Neural progenitor cell (in vitro differentiated cells): ENCODE data around the gene PHF1. TPM values are rescaled to one million over a fixed set of nuclear protein-coding genes. Genes with fewer than 3 reads are reported as not detected.
"Not testable (repeated sequence)": the region's sequence is repeated elsewhere in the genome, so short reads cannot be mapped to it uniquely, and the experiment has no call there.

Source experiments
- DNase-seq: peaks from one replicate; pipeline ENCODE4 v3.0.0-alpha.2; 2016; ENCODE audit warnings: low spot score
- H2AFZ ChIP-seq: fragments of 200-600 bp; sonication (generic); replicated peaks from 2 replicates; pipeline ENCODE4 v1.6.1; 2016; ENCODE audit warnings: antibody characterized with exemption
- H3F3A ChIP-seq: fragments of 200-600 bp; sonication (generic); 2 replicates; pipeline ENCODE4 v1.6.1; 2016; ENCODE audit warnings: antibody characterized with exemption, low read depth
- H3K27ac ChIP-seq: fragments of 200-600 bp; sonication (generic); 2 replicates; pipeline ENCODE4 v1.5.1; 2016; ENCODE audit warnings: mild to moderate bottlenecking
- H3K27me3 ChIP-seq: fragments of 200-600 bp; sonication (generic); 2 replicates; pipeline ENCODE4 v1.6.1; 2016; ENCODE audit warnings: mild to moderate bottlenecking, moderate library complexity
- H3K36me3 ChIP-seq: fragments of 200-600 bp; sonication (generic); 2 replicates; pipeline ENCODE4 v1.5.1; 2016
- H3K4me1 ChIP-seq: fragments of 200-600 bp; sonication (generic); 2 replicates; pipeline ENCODE4 v1.6.1; 2016; ENCODE audit warnings: mixed run types
- H3K4me2 ChIP-seq: fragments of 200-600 bp; sonication (generic); 2 replicates; pipeline ENCODE4 v1.6.1; 2016
- H3K4me3 ChIP-seq: fragments of 200-600 bp; sonication (generic); 2 replicates; pipeline ENCODE4 v1.5.1; 2016
- H3K79me2 ChIP-seq: fragments of 200-600 bp; sonication (generic); 2 replicates; pipeline ENCODE4 v1.6.1; 2016; ENCODE audit warnings: low read depth
- H3K9ac ChIP-seq: fragments of 200-600 bp; sonication (generic); 2 replicates; pipeline ENCODE4 v1.6.1; 2016
- H3K9me3 ChIP-seq: fragments of 200-600 bp; sonication (generic); 2 replicates; pipeline ENCODE4 v1.5.1; 2016; ENCODE audit warnings: low read depth
- H4K20me1 ChIP-seq: fragments of 200-600 bp; sonication (generic); 2 replicates; pipeline ENCODE4 v1.6.1; 2016; ENCODE audit warnings: low read depth
- H3K27ac Mint-ChIP-seq: 3 replicates; pipeline ENCODE4 v1.8.0; 2021; ENCODE audit warnings: mixed read lengths
- H3K27me3 Mint-ChIP-seq: 2 replicates; pipeline ENCODE4 v1.8.0; 2022; ENCODE audit warnings: low read depth, mild to moderate bottlenecking, inconsistent platforms, moderate library complexity, mixed read lengths; ENCODE audit not compliant: insufficient read depth
- H3K36me3 Mint-ChIP-seq: 3 replicates; pipeline ENCODE4 v1.8.0; 2021; ENCODE audit warnings: mixed read lengths
- H3K4me1 Mint-ChIP-seq: 3 replicates; pipeline ENCODE4 v1.8.0; 2021; ENCODE audit warnings: mixed read lengths
- H3K4me3 Mint-ChIP-seq: 3 replicates; pipeline ENCODE4 v1.8.0; 2021; ENCODE audit warnings: mild to moderate bottlenecking, moderate library complexity, mixed read lengths
- H3K9me3 Mint-ChIP-seq: 3 replicates; pipeline ENCODE4 v1.8.0; 2020; ENCODE audit warnings: mixed read lengths
- CTCF ChIP-seq: fragments of 200-600 bp; sonication (generic); IDR thresholded peaks from 2 replicates; pipeline ENCODE4 v1.5.1; 2017; ENCODE audit warnings: antibody characterized with exemption, mild to moderate bottlenecking
- EZH2 ChIP-seq: fragments of 200-600 bp; sonication (generic); IDR thresholded peaks from 2 replicates; pipeline ENCODE4 v1.6.1; 2017; ENCODE audit warnings: antibody characterized with exemption, mild to moderate bottlenecking, moderate library complexity
- total RNA-seq: library from RNA; depleted of rRNA; stranded (reverse); fragments of >200 nt; gene quantifications from 2 replicates; pipeline ENCODE4 v1.2.3, GENCODE V29; 2015; ENCODE audit warnings: low replicate concordance

Gene PHF1
- total RNA-seq, result 25.6 and 55.8 TPM in 2 replicates

- H3K36me3 Mint-ChIP-seq, result peaks cover 30% of the 10 kb centered on the region
- no peak within 1 kb of the TSS for H2AFZ ChIP-seq
Measured at GRCh38 chr6:33410711-33411631, at the start of gene PHF1. PHF1 (plus strand) TSS chr6:33411014; CDS start chr6:33412264, 1,250 bp downstream.

GRCh38 chr6:33363486-33363885, 47.3 kb upstream of the PHF1 start:
- H3K4me1 ChIP-seq, H3K4me2 ChIP-seq, H3F3A ChIP-seq, H3K27me3 ChIP-seq, H3K36me3 Mint-ChIP-seq, H3K9ac ChIP-seq, H3K27me3 Mint-ChIP-seq, H2AFZ ChIP-seq, H4K20me1 ChIP-seq, DNase-seq, H3K9me3 Mint-ChIP-seq, H3K4me3 ChIP-seq, H3K9me3 ChIP-seq, H3K79me2 ChIP-seq, H3K36me3 ChIP-seq, H3K27ac Mint-ChIP-seq, H3K27ac ChIP-seq: not testable (repeated sequence)
- H3K4me1 Mint-ChIP-seq, result peaks cover 20% of the 10 kb centered on the region
- peak overlapping the region; percentile 18 for H3K4me3 Mint-ChIP-seq

More at GRCh38 chr6:33410711-33411631, at the start of gene PHF1:
- Histone ChIP-seq H3K4me3 (peak within 1 kb of the TSS; percentile 92), H3F3A (peaks cover 67% of the 10 kb centered on the region), H3K9ac (peak within 1 kb of the TSS; percentile 48), H3K4me2 (peak within 1 kb of the TSS; percentile 82), H3K27ac (peak within 1 kb of the TSS; percentile 83), H3K27me3 (no peaks in the 10 kb centered on the region), H3K4me1 (peaks cover 7% of the 10 kb centered on the region), H4K20me1 (peaks cover 27% of the 10 kb centered on the region), H3K9me3 (no peaks in the 10 kb centered on the region), H3K79me2 (peaks cover 35% of the 10 kb centered on the region), H3K36me3 (peaks cover 10% of the 10 kb centered on the region)
- TF ChIP-seq CTCF (peak; percentile 40), EZH2 (no peak)
- peaks cover 6% of the 10 kb centered on the region for H3K27me3 Mint-ChIP-seq
- peaks cover 35% of the 10 kb centered on the region for H3K4me1 Mint-ChIP-seq
- peak within 1 kb of the TSS; percentile 92 for H3K27ac Mint-ChIP-seq
- H3K4me3 Mint-ChIP-seq, result peak within 1 kb of the TSS; percentile 88
- no peaks in the 10 kb centered on the region for H3K9me3 Mint-ChIP-seq
- DNase-seq, result no peak

- not testable (repeated sequence) for H3K36me3 ChIP-seq, H3K36me3 Mint-ChIP-seq, H3K9ac ChIP-seq, H3K27ac ChIP-seq, H4K20me1 ChIP-seq, H3K9me3 Mint-ChIP-seq, H3K4me3 ChIP-seq, H2AFZ ChIP-seq, H3K27me3 ChIP-seq, H3K27me3 Mint-ChIP-seq, H3F3A ChIP-seq, H3K79me2 ChIP-seq, H3K4me1 ChIP-seq, H3K9me3 ChIP-seq
- peaks cover 20% of the 10 kb centered on the region for H3K4me1 Mint-ChIP-seq
- peak; percentile 74 for DNase-seq
- peak overlapping the region; percentile 61 for H3K27ac Mint-ChIP-seq
- peak overlapping the region; percentile 70 for H3K4me2 ChIP-seq
- H3K4me3 Mint-ChIP-seq, result peak overlapping the region; percentile 77
Measured at GRCh38 chr6:33364475-33365205, 46.2 kb upstream of the PHF1 start.

- H3K4me1 Mint-ChIP-seq, result peaks cover 20% of the 10 kb centered on the region
- not testable (repeated sequence) for H3K27ac Mint-ChIP-seq, H3K27ac ChIP-seq, H3K9me3 Mint-ChIP-seq, H3K27me3 Mint-ChIP-seq, H3F3A ChIP-seq, H3K4me2 ChIP-seq, H3K36me3 ChIP-seq, H2AFZ ChIP-seq, H3K4me1 ChIP-seq, H3K27me3 ChIP-seq, H3K9me3 ChIP-seq, H3K36me3 Mint-ChIP-seq, H4K20me1 ChIP-seq, H3K4me3 Mint-ChIP-seq, H3K9ac ChIP-seq, H3K79me2 ChIP-seq, H3K4me3 ChIP-seq
- DNase-seq, result peak; percentile 11
- TF ChIP-seq CTCF, result peak; percentile 24
Measured at GRCh38 chr6:33365206-33365971, 45.4 kb upstream of the PHF1 start.
